Endodermal cell (in vitro differentiated cells): ENCODE measurements around the gene APOC4. TPM values are rescaled to one million over a fixed set of nuclear protein-coding genes. Genes with fewer than 3 reads are reported as not detected.

ENCODE experiments used
- DNase-seq: peaks from one replicate; pipeline ENCODE4 v3.0.0-alpha.2; 2017
- H3K27ac ChIP-seq: 2 replicates; pipeline ENCODE4 v1.5.1; 2013; ENCODE audit warnings: mild to moderate bottlenecking, low read depth, low read length, moderate library complexity
- H3K27me3 ChIP-seq: 2 replicates; pipeline ENCODE4 v1.6.1; 2013; ENCODE audit warnings: mild to moderate bottlenecking, low read length, moderate library complexity; ENCODE audit not compliant: insufficient read depth, control insufficient read depth, poor library complexity, severe bottlenecking
- H3K36me3 ChIP-seq: 2 replicates; pipeline ENCODE4 v1.7.0; 2013; ENCODE audit warnings: mild to moderate bottlenecking, low read length, moderate library complexity; ENCODE audit not compliant: control insufficient read depth, insufficient read depth
- H3K4me1 ChIP-seq: one replicate; pipeline ENCODE4 v1.7.0; 2013; ENCODE audit warnings: low read length; ENCODE audit not compliant: control insufficient read depth, insufficient read depth
- H3K4me3 ChIP-seq: 2 replicates; pipeline ENCODE4 v1.5.1; 2013; ENCODE audit warnings: mild to moderate bottlenecking, low read length, moderate library complexity
- H3K9ac ChIP-seq: 2 replicates; pipeline ENCODE4 v1.6.1; 2013; ENCODE audit warnings: mild to moderate bottlenecking, low read length, moderate library complexity; ENCODE audit not compliant: poor library complexity, severe bottlenecking; ENCODE audit errors: extremely low read depth
- H3K9me3 ChIP-seq: 2 replicates; pipeline ENCODE4 v1.6.1; 2013; ENCODE audit warnings: mild to moderate bottlenecking, low read length, moderate library complexity; ENCODE audit not compliant: control insufficient read depth
- H3K27ac Mint-ChIP-seq: 2 replicates; pipeline ENCODE4 v1.8.0; 2020; ENCODE audit warnings: mixed read lengths
- H3K27me3 Mint-ChIP-seq: 2 replicates; pipeline ENCODE4 v1.8.0; 2021; ENCODE audit warnings: mild to moderate bottlenecking, mixed read lengths; ENCODE audit not compliant: insufficient read depth
- H3K36me3 Mint-ChIP-seq: 2 replicates; pipeline ENCODE4 v1.8.0; 2020; ENCODE audit warnings: low read depth, mixed read lengths
- H3K4me1 Mint-ChIP-seq: 2 replicates; pipeline ENCODE4 v1.8.0; 2020; ENCODE audit warnings: mixed read lengths
- H3K4me3 Mint-ChIP-seq: 2 replicates; pipeline ENCODE4 v1.8.0; 2020; ENCODE audit warnings: mild to moderate bottlenecking, moderate library complexity, mixed read lengths
- H3K9me3 Mint-ChIP-seq: 2 replicates; pipeline ENCODE4 v1.8.0; 2020; ENCODE audit warnings: mild to moderate bottlenecking, mixed read lengths
- CTCF ChIP-seq: fragments of 200-600 bp; sonication (generic); conservative IDR thresholded peaks from 2 replicates; pipeline ENCODE4 v1.5.0; 2021; ENCODE audit warnings: antibody characterized with exemption, mild to moderate bottlenecking
- WGBS, 2 experiments: methylation state at CpG; one replicate each; pipeline versions ENCODE4 v1.1.5 to v1.1.7; 2013; ENCODE audit warnings: missing lambda C conversion rate in 2 of 2, mixed read lengths in 1 of 2; ENCODE audit not compliant: insufficient coverage in 1 of 2, insufficient read length in 1 of 2; 5-methylcytosine and 5-hydroxymethylcytosine counted together
- total RNA-seq, 2 donors: library from RNA; stranded (reverse); fragmentation: NEBNext Ultra II Directional in 1 of 2; extraction: Animal tissue kit (Norgen Biotek cat#: 25700) in 1 of 2; gene quantifications; 2 replicates in 1 of 2; 3 replicates in 1 of 2; pipeline ENCODE4 v1.2.1, GENCODE V29; 2021

APOC4 gene
- total RNA-seq, 2 donors from 2014 or later, result not detected

- H3K36me3 Mint-ChIP-seq, result peaks cover 58% of the 10 kb centered on the region
- peaks cover 8% of the 10 kb centered on the region for H3K4me1 Mint-ChIP-seq
- peaks cover 42% of the 10 kb centered on the region for H3K36me3 ChIP-seq
- peak overlapping the region; percentile 74 for H3K27ac Mint-ChIP-seq
- H3K4me3 Mint-ChIP-seq, result peak overlapping the region; percentile 99
- no peak overlapping the region for H3K4me3 ChIP-seq
- H3K9me3 Mint-ChIP-seq, result no peaks in the 10 kb centered on the region
- peak; percentile 65 for TF ChIP-seq CTCF
- no peak overlapping the region for H3K9ac ChIP-seq
- H3K27me3 Mint-ChIP-seq, result no peaks in the 10 kb centered on the region
- H3K27me3 ChIP-seq, result no peaks in the 10 kb centered on the region
- H3K4me1 ChIP-seq, result peaks cover 6% of the 10 kb centered on the region
- peak; percentile 82 for DNase-seq
- H3K27ac ChIP-seq, result no peak overlapping the region
- H3K9me3 ChIP-seq, result no peaks in the 10 kb centered on the region
- 88 to 92% methylated on average over 11 to 12 of the region's 12 CpGs for WGBS, 2 experiments
These were observed 37.5 kb upstream of the APOC4 start for GRCh38 chr19:44904426-44904994.

DNA sequence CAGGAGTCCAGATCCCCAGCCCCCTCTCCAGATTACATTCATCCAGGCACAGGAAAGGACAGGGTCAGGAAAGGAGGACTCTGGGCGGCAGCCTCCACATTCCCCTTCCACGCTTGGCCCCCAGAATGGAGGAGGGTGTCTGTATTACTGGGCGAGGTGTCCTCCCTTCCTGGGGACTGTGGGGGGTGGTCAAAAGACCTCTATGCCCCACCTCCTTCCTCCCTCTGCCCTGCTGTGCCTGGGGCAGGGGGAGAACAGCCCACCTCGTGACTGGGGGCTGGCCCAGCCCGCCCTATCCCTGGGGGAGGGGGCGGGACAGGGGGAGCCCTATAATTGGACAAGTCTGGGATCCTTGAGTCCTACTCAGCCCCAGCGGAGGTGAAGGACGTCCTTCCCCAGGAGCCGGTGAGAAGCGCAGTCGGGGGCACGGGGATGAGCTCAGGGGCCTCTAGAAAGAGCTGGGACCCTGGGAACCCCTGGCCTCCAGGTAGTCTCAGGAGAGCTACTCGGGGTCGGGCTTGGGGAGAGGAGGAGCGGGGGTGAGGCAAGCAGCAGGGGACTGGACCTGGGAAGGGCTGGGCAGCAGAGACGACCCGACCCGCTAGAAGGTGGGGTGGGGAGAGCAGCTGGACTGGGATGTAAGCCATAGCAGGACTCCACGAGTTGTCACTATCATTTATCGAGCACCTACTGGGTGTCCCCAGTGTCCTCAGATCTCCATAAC lies 36.4 kb upstream of the APOC4 start, which contains the start of gene APOE:
APOE (plus strand) TSS at position 360 of the 724 bp plus-strand sequence. CDS start 829 bp downstream, outside the sequence.
- Mint-ChIP-seq H3K36me3 (peaks cover 50% of the 10 kb centered on the region), H3K9me3 (no peaks in the 10 kb centered on the region), H3K27me3 (no peaks in the 10 kb centered on the region), H3K4me3 (peak within 1 kb of the TSS; percentile 99), H3K4me1 (peaks cover 9% of the 10 kb centered on the region), H3K27ac (peak within 1 kb of the TSS; percentile 99)
- Histone ChIP-seq H3K9me3 (no peaks in the 10 kb centered on the region), H3K27me3 (no peaks in the 10 kb centered on the region), H3K4me1 (peaks cover 6% of the 10 kb centered on the region), H3K9ac (peak within 1 kb of the TSS; percentile 99), H3K4me3 (peak within 1 kb of the TSS; percentile 99), H3K36me3 (peaks cover 33% of the 10 kb centered on the region), H3K27ac (peak within 1 kb of the TSS; percentile 19)
- 0 to 5% methylated on average over 10 to 15 of the region's 20 CpGs for WGBS, 2 experiments
- peak; percentile 93 for DNase-seq
- TF ChIP-seq CTCF, result no peak

- H3K27me3 Mint-ChIP-seq, result no peaks in the 10 kb centered on the region
- Histone ChIP-seq H3K27ac (no peak overlapping the region), H3K4me3 (peak overlapping the region; percentile 99), H3K9me3 (no peaks in the 10 kb centered on the region), H3K4me1 (peaks cover 6% of the 10 kb centered on the region), H3K9ac (peak overlapping the region; percentile 25), H3K27me3 (no peaks in the 10 kb centered on the region), H3K36me3 (peaks cover 20% of the 10 kb centered on the region)
- 92 to 96% methylated on average over 7 to 12 of the region's 12 CpGs for WGBS, 2 experiments
- H3K4me3 Mint-ChIP-seq, result peak overlapping the region; percentile 99
- H3K9me3 Mint-ChIP-seq, result no peaks in the 10 kb centered on the region
- H3K4me1 Mint-ChIP-seq, result peaks cover 21% of the 10 kb centered on the region
- no peak for TF ChIP-seq CTCF
- peaks cover 34% of the 10 kb centered on the region for H3K36me3 Mint-ChIP-seq
- H3K27ac Mint-ChIP-seq, result peak overlapping the region; percentile 61
- no peak for DNase-seq
These were observed 34.4 kb upstream of the APOC4 start for GRCh38 chr19:44907613-44908012.
